ENCODE data around the gene NMB. TPM values are rescaled to one million over a fixed set of nuclear protein-coding genes. Genes with fewer than 3 reads are reported as not detected.

Gene NMB
- total RNA-seq, 3 donors from 2014 or later = 13.8 to 26.9 (median 15.7) TPM

- H3K9me3 ChIP-seq = no peaks in the 10 kb centered on the region
- no peak overlapping the region for H3K4me3 ChIP-seq
- H3K27ac ChIP-seq = no peak overlapping the region
- no peak for TF ChIP-seq POLR2A (IDR thresholded peaks at IDR 0.05)
- no peak for TF ChIP-seq POLR2AphosphoS5 (IDR thresholded peaks at IDR 0.05)
- TF ChIP-seq, protein P1, sequence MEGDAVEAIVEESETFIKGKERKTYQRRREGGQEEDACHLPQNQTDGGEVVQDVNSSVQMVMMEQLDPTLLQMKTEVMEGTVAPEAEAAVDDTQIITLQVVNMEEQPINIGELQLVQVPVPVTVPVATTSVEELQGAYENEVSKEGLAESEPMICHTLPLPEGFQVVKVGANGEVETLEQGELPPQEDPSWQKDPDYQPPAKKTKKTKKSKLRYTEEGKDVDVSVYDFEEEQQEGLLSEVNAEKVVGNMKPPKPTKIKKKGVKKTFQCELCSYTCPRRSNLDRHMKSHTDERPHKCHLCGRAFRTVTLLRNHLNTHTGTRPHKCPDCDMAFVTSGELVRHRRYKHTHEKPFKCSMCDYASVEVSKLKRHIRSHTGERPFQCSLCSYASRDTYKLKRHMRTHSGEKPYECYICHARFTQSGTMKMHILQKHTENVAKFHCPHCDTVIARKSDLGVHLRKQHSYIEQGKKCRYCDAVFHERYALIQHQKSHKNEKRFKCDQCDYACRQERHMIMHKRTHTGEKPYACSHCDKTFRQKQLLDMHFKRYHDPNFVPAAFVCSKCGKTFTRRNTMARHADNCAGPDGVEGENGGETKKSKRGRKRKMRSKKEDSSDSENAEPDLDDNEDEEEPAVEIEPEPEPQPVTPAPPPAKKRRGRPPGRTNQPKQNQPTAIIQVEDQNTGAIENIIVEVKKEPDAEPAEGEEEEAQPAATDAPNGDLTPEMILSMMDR (IDR thresholded peaks at IDR 0.05) = no peak
- peaks cover 11 to 14% of the 10 kb centered on the region in 2 donors for H3K4me1 ChIP-seq
- no peak for DNase-seq (ENCODE audit: low spot score in 2 of 2)
- no peaks in the 10 kb centered on the region for H3K36me3 ChIP-seq
- intact Hi-C loops (cut with DNase I; ENCODE audit: low total_unique reads) = no loop called here
- no peaks in the 10 kb centered on the region for H3K27me3 ChIP-seq
Observed at GRCh38 chr15:84629033-84629432, 29.0 kb downstream of the NMB start.

DNA sequence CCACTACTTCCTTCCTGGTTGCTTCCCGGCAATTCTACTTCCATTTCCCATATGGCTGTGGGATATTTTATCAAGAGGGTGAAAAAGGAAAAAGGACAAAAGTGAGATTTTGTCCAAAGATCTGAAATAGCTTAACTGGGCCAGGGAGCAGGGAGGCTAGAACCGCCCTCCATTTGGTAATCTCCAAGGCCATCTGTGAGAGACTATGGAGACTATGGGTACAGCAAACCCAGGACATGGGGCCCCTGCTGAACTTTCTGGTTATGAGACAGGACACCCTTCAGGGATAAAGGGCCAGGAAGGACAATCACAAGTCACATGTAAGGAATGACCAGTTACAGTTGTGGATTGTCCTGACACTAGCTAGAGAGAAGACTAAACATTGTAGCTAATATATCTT lies 32.9 kb downstream of the NMB start:
- peaks cover 5% of the 10 kb centered on the region for H3K36me3 ChIP-seq

DNA sequence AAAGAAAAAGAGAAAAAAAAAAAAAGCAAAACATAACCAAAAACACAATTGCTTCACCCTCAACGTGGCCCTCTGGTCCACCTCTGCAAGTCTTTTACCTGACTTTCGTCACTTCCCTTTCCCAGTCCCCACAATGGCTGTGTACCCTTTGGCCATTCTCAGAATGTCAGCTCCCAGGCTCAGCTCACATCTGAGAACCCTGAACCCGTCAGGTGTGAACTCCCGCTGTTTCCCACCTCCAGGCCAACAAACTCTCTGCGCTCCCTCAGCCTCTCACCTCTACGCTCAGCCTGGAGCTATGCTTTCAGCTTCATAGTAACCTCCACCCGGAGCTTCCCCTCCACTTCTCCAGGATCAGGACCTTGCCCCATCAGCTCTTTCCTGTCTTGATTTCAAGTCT lies 33.6 kb downstream of the NMB start:
- peaks cover 13 to 20% of the 10 kb centered on the region in 2 donors for H3K9me3 ChIP-seq
- H3K36me3 ChIP-seq = peaks cover 5% of the 10 kb centered on the region
- no peak overlapping the region for H3K4me3 ChIP-seq
- H3K27ac ChIP-seq = peak overlapping the region in 1 of 2 donors; percentile 35
- no peak for DNase-seq (ENCODE audit: low spot score in 2 of 2)
- H3K4me1 ChIP-seq = no peaks in the 10 kb centered on the region
- H3K27me3 ChIP-seq = no peaks in the 10 kb centered on the region
- intact Hi-C loops (cut with DNase I; ENCODE audit: low total_unique reads) = no loop called here
- TF ChIP-seq, protein P1 (IDR thresholded peaks at IDR 0.05) = no peak
- no peak for TF ChIP-seq POLR2AphosphoS5 (IDR thresholded peaks at IDR 0.05)
- TF ChIP-seq POLR2A (IDR thresholded peaks at IDR 0.05) = no peak

More for the DNA sequence above, 32.9 kb downstream of the NMB start:
- H3K9me3 ChIP-seq = peaks cover 13 to 20% of the 10 kb centered on the region in 2 donors
- intact Hi-C loops (cut with DNase I; ENCODE audit: low total_unique reads) = no loop called here
- H3K4me3 ChIP-seq = no peak overlapping the region
- no peak for DNase-seq (ENCODE audit: low spot score in 2 of 2)
- peak overlapping the region in 1 of 2 donors; percentile 35 for H3K27ac ChIP-seq
- TF ChIP-seq, protein P1 (IDR thresholded peaks at IDR 0.05) = no peak
- TF ChIP-seq POLR2AphosphoS5 (IDR thresholded peaks at IDR 0.05) = no peak
- TF ChIP-seq POLR2A (IDR thresholded peaks at IDR 0.05) = no peak
- no peaks in the 10 kb centered on the region for H3K27me3 ChIP-seq
- H3K4me1 ChIP-seq = no peaks in the 10 kb centered on the region

DNA sequence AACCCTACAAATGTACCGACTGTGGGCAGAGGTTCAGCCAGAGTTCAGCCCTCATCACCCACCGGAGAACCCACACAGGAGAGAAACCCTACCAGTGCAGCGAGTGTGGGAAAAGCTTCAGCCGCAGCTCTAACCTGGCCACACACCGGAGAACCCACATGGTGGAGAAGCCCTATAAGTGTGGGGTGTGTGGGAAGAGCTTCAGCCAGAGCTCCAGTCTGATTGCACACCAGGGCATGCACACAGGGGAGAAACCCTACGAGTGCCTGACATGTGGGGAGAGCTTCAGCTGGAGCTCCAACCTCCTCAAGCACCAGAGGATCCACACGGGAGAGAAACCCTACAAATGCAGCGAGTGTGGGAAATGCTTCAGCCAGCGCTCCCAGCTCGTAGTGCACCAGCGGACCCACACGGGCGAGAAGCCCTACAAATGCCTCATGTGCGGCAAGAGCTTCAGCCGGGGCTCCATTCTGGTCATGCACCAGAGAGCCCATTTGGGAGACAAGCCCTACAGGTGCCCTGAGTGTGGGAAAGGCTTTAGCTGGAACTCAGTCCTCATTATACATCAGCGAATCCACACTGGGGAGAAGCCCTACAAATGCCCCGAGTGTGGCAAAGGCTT lies 36.5 kb downstream of the NMB start:
- TF ChIP-seq POLR2AphosphoS5 (IDR thresholded peaks at IDR 0.05) (no peak), POLR2A (IDR thresholded peaks at IDR 0.05) (no peak)
- TF ChIP-seq, protein P1 (IDR thresholded peaks at IDR 0.05) = no peak
- Histone ChIP-seq H3K27ac (no peak overlapping the region), H3K27me3 (no peaks in the 10 kb centered on the region), H3K36me3 (peaks cover 5% of the 10 kb centered on the region), H3K4me1 (no peaks in the 10 kb centered on the region), H3K9me3 (peaks cover 13 to 20% of the 10 kb centered on the region in 2 donors), H3K4me3 (peak overlapping the region in 1 of 3 donors; percentile 15)
- DNase-seq (ENCODE audit: low spot score in 2 of 2) = peak in 1 of 2 donors; percentile 25
- intact Hi-C loops (cut with DNase I; ENCODE audit: low total_unique reads) = loop anchor here (2.0 kb wide), 1 partner anchor 13 kb away; no protein-coding TSS in a partner anchor

GRCh38 chr15:84620626-84621025 lies 37.4 kb downstream of the NMB start:
- Histone ChIP-seq H3K36me3 (peaks cover 5% of the 10 kb centered on the region), H3K4me1 (no peaks in the 10 kb centered on the region), H3K9me3 (peaks cover 13 to 20% of the 10 kb centered on the region in 2 donors), H3K27me3 (no peaks in the 10 kb centered on the region), H3K4me3 (no peak overlapping the region), H3K27ac (no peak overlapping the region)
- intact Hi-C loops (cut with DNase I; ENCODE audit: low total_unique reads) = loop anchor here (2.0 kb wide), 1 partner anchor 14 kb away; no protein-coding TSS in a partner anchor
- TF ChIP-seq POLR2AphosphoS5 (IDR thresholded peaks at IDR 0.05) (no peak), POLR2A (IDR thresholded peaks at IDR 0.05) (no peak)
- TF ChIP-seq, protein P1 (IDR thresholded peaks at IDR 0.05) = no peak
- DNase-seq (ENCODE audit: low spot score in 2 of 2) = peak in 1 of 2 donors; percentile 2

Data from breast epithelium (tissue), 4 donors.